HepG2 (cell line): ENCODE measurements around the gene USP38. TPM values are rescaled to one million over a fixed set of nuclear protein-coding genes. Genes with fewer than 3 reads are reported as not detected.

Source experiments
- ATM ChIP-seq: fragments of 450-650 bp; IDR thresholded peaks from 2 replicates; pipeline ENCODE4 v1.7.1; 2017; ENCODE audit warnings: mild to moderate bottlenecking, borderline replicate concordance
- DMAP1 ChIP-seq: IDR thresholded peaks from 2 replicates; pipeline ENCODE4 v1.6.1; 2016
- GZF1 ChIP-seq: sonication (generic); formaldehyde crosslinking; IDR thresholded peaks from 2 replicates; pipeline ENCODE4 v1.5.1; 2020; ENCODE audit warnings: mild to moderate bottlenecking, missing genetic modification reagents
- HNRNPK ChIP-seq: fragments of 200-400 bp; formaldehyde crosslinking; IDR thresholded peaks from 2 replicates; pipeline ENCODE4 v1.6.1; 2018; ENCODE audit warnings: low read length, low read depth, moderate library complexity, mild to moderate bottlenecking; ENCODE audit not compliant: poor library complexity, severe bottlenecking
- MAZ ChIP-seq, 2 experiments: sonication (generic) in 1 of 2; formaldehyde crosslinking in 1 of 2; IDR thresholded peaks; 2 replicates each; pipeline versions ENCODE4 v1.5.0 to v1.6.1; 2012 to 2020; ENCODE audit warnings: low read depth in 2 of 2, mild to moderate bottlenecking in 2 of 2, borderline replicate concordance in 1 of 2, improper control_type of control experiment in 1 of 2, low read length in 1 of 2, missing genetic modification reagents in 1 of 2, moderate library complexity in 1 of 2
- NR2C2 ChIP-seq: sonication (generic); formaldehyde crosslinking; IDR thresholded peaks from 2 replicates; pipeline ENCODE4 v1.4.0; 2020; ENCODE audit warnings: missing genetic modification reagents, mild to moderate bottlenecking, moderate library complexity, borderline replicate concordance
- PITX1 ChIP-seq: sonication (generic); formaldehyde crosslinking; IDR thresholded peaks from 2 replicates; pipeline ENCODE4 v1.5.1; 2020; ENCODE audit warnings: mild to moderate bottlenecking, missing genetic modification reagents
- PRPF4 ChIP-seq: fragments of 200-400 bp; formaldehyde crosslinking; IDR thresholded peaks from 2 replicates; pipeline ENCODE4 v1.6.1; 2016; ENCODE audit warnings: low read length, low read depth; ENCODE audit not compliant: poor library complexity, severe bottlenecking
- RNF2 ChIP-seq: fragments of 450-650 bp; conservative IDR thresholded peaks from 2 replicates; pipeline ENCODE4 v1.6.1; 2016; ENCODE audit warnings: low read depth
- SALL1 ChIP-seq: sonication (generic); formaldehyde crosslinking; IDR thresholded peaks from 2 replicates; pipeline ENCODE4 v1.8.0; 2022; ENCODE audit warnings: mild to moderate bottlenecking, missing genetic modification reagents
- TGIF2 ChIP-seq: IDR thresholded peaks from 2 replicates; pipeline ENCODE4 v1.6.1; 2016; ENCODE audit warnings: control low read depth, missing compliant biosample characterization
- ZFX ChIP-seq: sonication (generic); formaldehyde crosslinking; IDR thresholded peaks from 2 replicates; pipeline ENCODE4 v1.4.0; 2020; ENCODE audit warnings: mild to moderate bottlenecking, low read depth, missing genetic modification reagents, moderate library complexity
- ZNF101 ChIP-seq: sonication (generic); formaldehyde crosslinking; IDR thresholded peaks from 2 replicates; pipeline ENCODE4 v1.4.0; 2020; ENCODE audit warnings: mild to moderate bottlenecking, low read depth, missing genetic modification reagents, borderline replicate concordance
- ZNF224 ChIP-seq: sonication (generic); formaldehyde crosslinking; IDR thresholded peaks from 2 replicates; pipeline ENCODE4 v1.5.0; 2020; ENCODE audit warnings: mild to moderate bottlenecking, missing genetic modification reagents
- ZNF75D ChIP-seq: sonication (generic); formaldehyde crosslinking; IDR thresholded peaks from 2 replicates; pipeline ENCODE4 v1.8.1; 2023; ENCODE audit warnings: missing genetic modification reagents, mild to moderate bottlenecking, borderline replicate concordance
- polyA plus RNA-seq, 8 experiments: library from polyadenylated mRNA; depleted of rRNA in 3 of 8; stranded (reverse) in 7 of 8; unstranded in 1 of 8; fragments of >200 nt; fragmentation: Illumina TruSeq in 4 of 8; extraction: Trizol in 4 of 8; gene quantifications; 2 replicates each; pipeline versions ENCODE4 v1.2.1 to v1.2.3, GENCODE V29; 2011 to 2016; ENCODE audit warnings: low read depth in 4 of 8, missing spikeins in 1 of 8, mixed read lengths in 1 of 8; ENCODE audit not compliant: insufficient read depth in 1 of 8
- total RNA-seq, 5 experiments: library from RNA; depleted of rRNA; stranded (reverse); fragments of >200 nt; fragmentation: Illumina TruSeq; extraction: Trizol; gene quantifications; 2 replicates each; pipeline ENCODE4 v1.2.3, GENCODE V29; 2016; ENCODE audit warnings: low read depth in 1 of 5
- TF ChIP-seq, protein P1 (sequence below): sonication (generic); formaldehyde crosslinking; IDR thresholded peaks from 2 replicates; pipeline ENCODE4 v1.4.0; 2020; ENCODE audit warnings: missing genetic modification reagents, borderline replicate concordance
- TF ChIP-seq, protein P2 (sequence below): sonication (generic); formaldehyde crosslinking; IDR thresholded peaks from 2 replicates; pipeline ENCODE4 v1.4.0; 2020; ENCODE audit warnings: missing genetic modification reagents
- TF ChIP-seq, protein P3 (sequence below): sonication (generic); formaldehyde crosslinking; IDR thresholded peaks from 2 replicates; pipeline ENCODE4 v1.8.0; 2022; ENCODE audit warnings: missing genetic modification reagents, mild to moderate bottlenecking, borderline replicate concordance

The USP38 gene
- total and polyA plus RNA-seq, 2 of the 13 experiments (the other 11 are each of a cell fraction or from before 2014, with no cell fraction given) = 4.5 to 11.8 TPM

DNA sequence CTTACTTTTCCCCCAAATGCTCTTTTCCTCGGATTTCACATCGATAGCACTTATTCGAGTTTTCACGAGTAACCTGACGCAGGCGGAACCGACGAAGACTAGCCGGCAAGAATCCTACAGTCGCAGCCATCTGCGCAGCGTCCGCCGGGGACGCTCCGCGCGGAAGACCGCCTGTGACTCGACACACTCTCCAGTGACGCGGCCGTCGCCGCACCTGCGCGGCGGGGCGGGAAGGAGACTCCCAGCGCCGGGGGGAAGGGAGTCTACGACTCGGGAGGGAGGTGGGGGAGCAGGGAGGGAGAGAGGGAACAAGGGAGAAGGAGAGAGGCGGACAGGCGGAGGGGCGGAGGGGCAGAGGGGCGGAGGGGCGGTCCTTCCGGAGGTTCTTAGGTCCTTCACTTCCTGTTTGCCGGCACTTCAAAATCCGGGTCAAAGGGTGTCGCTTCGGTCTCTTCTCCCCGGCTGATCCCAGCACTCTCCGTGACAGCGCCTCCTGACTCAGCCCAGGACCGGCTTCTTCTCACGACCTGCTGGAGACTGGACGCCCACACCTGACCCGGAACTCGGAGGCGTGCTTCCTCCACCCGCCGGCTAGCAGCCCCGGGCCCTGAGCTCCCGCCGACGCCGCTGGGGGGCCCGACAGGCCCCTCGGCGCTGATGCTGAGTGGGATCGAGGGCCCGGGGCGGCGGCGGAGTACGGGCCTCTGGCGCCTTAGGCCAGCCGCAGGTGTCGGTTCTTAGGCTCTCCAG lies at the start of gene USP38 (continued):
- TF ChIP-seq, protein P1, sequence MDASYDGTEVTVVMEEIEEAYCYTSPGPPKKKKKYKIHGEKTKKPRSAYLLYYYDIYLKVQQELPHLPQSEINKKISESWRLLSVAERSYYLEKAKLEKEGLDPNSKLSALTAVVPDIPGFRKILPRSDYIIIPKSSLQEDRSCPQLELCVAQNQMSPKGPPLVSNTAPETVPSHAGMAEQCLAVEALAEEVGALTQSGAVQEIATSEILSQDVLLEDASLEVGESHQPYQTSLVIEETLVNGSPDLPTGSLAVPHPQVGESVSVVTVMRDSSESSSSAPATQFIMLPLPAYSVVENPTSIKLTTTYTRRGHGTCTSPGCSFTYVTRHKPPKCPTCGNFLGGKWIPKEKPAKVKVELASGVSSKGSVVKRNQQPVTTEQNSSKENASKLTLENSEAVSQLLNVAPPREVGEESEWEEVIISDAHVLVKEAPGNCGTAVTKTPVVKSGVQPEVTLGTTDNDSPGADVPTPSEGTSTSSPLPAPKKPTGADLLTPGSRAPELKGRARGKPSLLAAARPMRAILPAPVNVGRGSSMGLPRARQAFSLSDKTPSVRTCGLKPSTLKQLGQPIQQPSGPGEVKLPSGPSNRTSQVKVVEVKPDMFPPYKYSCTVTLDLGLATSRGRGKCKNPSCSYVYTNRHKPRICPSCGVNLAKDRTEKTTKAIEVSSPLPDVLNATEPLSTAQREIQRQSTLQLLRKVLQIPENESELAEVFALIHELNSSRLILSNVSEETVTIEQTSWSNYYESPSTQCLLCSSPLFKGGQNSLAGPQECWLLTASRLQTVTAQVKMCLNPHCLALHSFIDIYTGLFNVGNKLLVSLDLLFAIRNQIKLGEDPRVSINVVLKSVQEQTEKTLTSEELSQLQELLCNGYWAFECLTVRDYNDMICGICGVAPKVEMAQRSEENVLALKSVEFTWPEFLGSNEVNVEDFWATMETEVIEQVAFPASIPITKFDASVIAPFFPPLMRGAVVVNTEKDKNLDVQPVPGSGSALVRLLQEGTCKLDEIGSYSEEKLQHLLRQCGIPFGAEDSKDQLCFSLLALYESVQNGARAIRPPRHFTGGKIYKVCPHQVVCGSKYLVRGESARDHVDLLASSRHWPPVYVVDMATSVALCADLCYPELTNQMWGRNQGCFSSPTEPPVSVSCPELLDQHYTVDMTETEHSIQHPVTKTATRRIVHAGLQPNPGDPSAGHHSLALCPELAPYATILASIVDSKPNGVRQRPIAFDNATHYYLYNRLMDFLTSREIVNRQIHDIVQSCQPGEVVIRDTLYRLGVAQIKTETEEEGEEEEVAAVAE (CRISPR knock-in tag) = no peak; the same call in 1 of the 2 replicates
- no peak; the same call in 1 of the 2 replicates for TF ChIP-seq SALL1 (CRISPR knock-in tag)
- TF ChIP-seq ZNF224 = peak; percentile 10; the same call in 1 of the 2 replicates
- no peak for TF ChIP-seq ATM
- TF ChIP-seq, protein P2, sequence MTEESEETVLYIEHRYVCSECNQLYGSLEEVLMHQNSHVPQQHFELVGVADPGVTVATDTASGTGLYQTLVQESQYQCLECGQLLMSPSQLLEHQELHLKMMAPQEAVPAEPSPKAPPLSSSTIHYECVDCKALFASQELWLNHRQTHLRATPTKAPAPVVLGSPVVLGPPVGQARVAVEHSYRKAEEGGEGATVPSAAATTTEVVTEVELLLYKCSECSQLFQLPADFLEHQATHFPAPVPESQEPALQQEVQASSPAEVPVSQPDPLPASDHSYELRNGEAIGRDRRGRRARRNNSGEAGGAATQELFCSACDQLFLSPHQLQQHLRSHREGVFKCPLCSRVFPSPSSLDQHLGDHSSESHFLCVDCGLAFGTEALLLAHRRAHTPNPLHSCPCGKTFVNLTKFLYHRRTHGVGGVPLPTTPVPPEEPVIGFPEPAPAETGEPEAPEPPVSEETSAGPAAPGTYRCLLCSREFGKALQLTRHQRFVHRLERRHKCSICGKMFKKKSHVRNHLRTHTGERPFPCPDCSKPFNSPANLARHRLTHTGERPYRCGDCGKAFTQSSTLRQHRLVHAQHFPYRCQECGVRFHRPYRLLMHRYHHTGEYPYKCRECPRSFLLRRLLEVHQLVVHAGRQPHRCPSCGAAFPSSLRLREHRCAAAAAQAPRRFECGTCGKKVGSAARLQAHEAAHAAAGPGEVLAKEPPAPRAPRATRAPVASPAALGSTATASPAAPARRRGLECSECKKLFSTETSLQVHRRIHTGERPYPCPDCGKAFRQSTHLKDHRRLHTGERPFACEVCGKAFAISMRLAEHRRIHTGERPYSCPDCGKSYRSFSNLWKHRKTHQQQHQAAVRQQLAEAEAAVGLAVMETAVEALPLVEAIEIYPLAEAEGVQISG (CRISPR knock-in tag) = peak; percentile 80
- TF ChIP-seq GZF1 = no peak
- no peak for TF ChIP-seq ZNF75D
- TF ChIP-seq ZFX (CRISPR knock-in tag) = no peak
- peak; percentile 74 for TF ChIP-seq DMAP1 (CRISPR knock-in tag)
- no peak for TF ChIP-seq PRPF4
- TF ChIP-seq PITX1 (CRISPR knock-in tag) = no peak
- TF ChIP-seq RNF2 = no peak
- peak; percentile 64; the same call in 1 of the 2 replicates for TF ChIP-seq MAZ (IDR thresholded peaks at IDR 0.05; ENCODE audit: borderline replicate concordance, low read depth, low read length)
- TF ChIP-seq MAZ (CRISPR knock-in tag; IDR thresholded peaks at IDR 0.05; ENCODE audit: low read depth) = no peak; the same call in 1 of the 2 replicates
- peak; percentile 60 for TF ChIP-seq HNRNPK
- no peak for TF ChIP-seq TGIF2 (CRISPR knock-in tag)
- no peak for TF ChIP-seq ZNF101 (CRISPR knock-in tag)
- TF ChIP-seq, protein P3, sequence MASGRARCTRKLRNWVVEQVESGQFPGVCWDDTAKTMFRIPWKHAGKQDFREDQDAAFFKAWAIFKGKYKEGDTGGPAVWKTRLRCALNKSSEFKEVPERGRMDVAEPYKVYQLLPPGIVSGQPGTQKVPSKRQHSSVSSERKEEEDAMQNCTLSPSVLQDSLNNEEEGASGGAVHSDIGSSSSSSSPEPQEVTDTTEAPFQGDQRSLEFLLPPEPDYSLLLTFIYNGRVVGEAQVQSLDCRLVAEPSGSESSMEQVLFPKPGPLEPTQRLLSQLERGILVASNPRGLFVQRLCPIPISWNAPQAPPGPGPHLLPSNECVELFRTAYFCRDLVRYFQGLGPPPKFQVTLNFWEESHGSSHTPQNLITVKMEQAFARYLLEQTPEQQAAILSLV (CRISPR knock-in tag) = no peak
- TF ChIP-seq NR2C2 (CRISPR knock-in tag) = peak; percentile 98
